CD4-positive, CD25-positive, alpha-beta regulatory T cell (primary cell): ENCODE measurements around the gene BCL2A1. TPM values are rescaled to one million over a fixed set of nuclear protein-coding genes. Genes with fewer than 3 reads are reported as not detected.
"Not testable (repeated sequence)": the region's sequence is repeated elsewhere in the genome, so short reads cannot be mapped to it uniquely, and the experiment has no call there.

Source experiments
- ATAC-seq, 2 donors: fragments of 150-1000 bp; cut with Tn5 transposase; one replicate each; pipeline ENCODE4 v1.10.0; 2021; ENCODE audit warnings: low read depth in 2 of 2, moderate number of reproducible peaks in 2 of 2, moderate library complexity in 1 of 2
- DNase-seq, 3 donors: peaks; one replicate each; pipeline versions ENCODE4 v3.0.0 to v3.0.0-alpha.2; 2012 to 2022; ENCODE audit warnings: mixed read lengths in 1 of 3
- H3K27ac ChIP-seq: one replicate; pipeline ENCODE4 v1.7.0; 2013; ENCODE audit warnings: mild to moderate bottlenecking, low read length; ENCODE audit not compliant: insufficient read depth, poor library complexity, severe bottlenecking
- H3K27me3 ChIP-seq: one replicate; pipeline ENCODE4 v1.7.0; 2013; ENCODE audit warnings: low read length; ENCODE audit not compliant: control insufficient read depth, insufficient read depth
- H3K36me3 ChIP-seq: one replicate; pipeline ENCODE4 v1.7.0; 2013; ENCODE audit warnings: mild to moderate bottlenecking, low read length, moderate library complexity; ENCODE audit not compliant: control insufficient read depth, insufficient read depth
- H3K4me1 ChIP-seq: 2 replicates; pipeline ENCODE4 v1.7.0; 2013; ENCODE audit warnings: mild to moderate bottlenecking, low read length; ENCODE audit not compliant: insufficient read depth, control insufficient read depth, poor library complexity, severe bottlenecking
- H3K4me3 ChIP-seq: one replicate; pipeline ENCODE4 v1.7.0; 2013; ENCODE audit warnings: low read depth, mild to moderate bottlenecking, low read length, moderate library complexity
- H3K9me3 ChIP-seq, 2 experiments: 1 replicate in 1 of 2; 2 replicates in 1 of 2; pipeline ENCODE4 v1.7.0; 2013; ENCODE audit warnings: low read length in 2 of 2, mild to moderate bottlenecking in 1 of 2, moderate library complexity in 1 of 2; ENCODE audit not compliant: control insufficient read depth in 2 of 2
- H3K27ac Mint-ChIP-seq, 3 donors: one replicate each; pipeline ENCODE4 v1.8.0; 2020 to 2022; ENCODE audit warnings: mild to moderate bottlenecking in 3 of 3, mixed read lengths in 3 of 3, moderate library complexity in 2 of 3
- H3K27me3 Mint-ChIP-seq: one replicate; pipeline ENCODE4 v1.8.0; 2022; ENCODE audit warnings: mild to moderate bottlenecking, mixed read lengths
- H3K36me3 Mint-ChIP-seq: one replicate; pipeline ENCODE4 v1.8.0; 2020; ENCODE audit warnings: mixed read lengths
- H3K4me1 Mint-ChIP-seq, 4 donors: one replicate each; pipeline ENCODE4 v1.8.0; 2020 to 2022; ENCODE audit warnings: mixed read lengths in 4 of 4, mild to moderate bottlenecking in 1 of 4
- H3K4me3 Mint-ChIP-seq, 4 donors: one replicate each; pipeline ENCODE4 v1.8.0; 2020 to 2022; ENCODE audit warnings: mild to moderate bottlenecking in 4 of 4, mixed read lengths in 4 of 4, moderate library complexity in 3 of 4
- H3K9me3 Mint-ChIP-seq, 7 donors: one replicate each; pipeline ENCODE4 v1.8.0; 2020 to 2022; ENCODE audit warnings: mixed read lengths in 7 of 7, mild to moderate bottlenecking in 3 of 7, moderate library complexity in 2 of 7
- polyA plus RNA-seq, 4 donors: library from polyadenylated mRNA; unstranded; fragments of 300-500 nt; fragmentation: Illumina TruSeq; gene quantifications; one replicate each; pipeline ENCODE4 v1.2.3, GENCODE V29; 2021
- total RNA-seq: library from RNA; stranded (reverse); gene quantifications from one replicate; pipeline ENCODE4 v1.2.3, GENCODE V29; 2022

The BCL2A1 gene
- total and polyA plus RNA-seq, 5 donors from 2014 or later = 12.3 to 25.4 (median 14.9) TPM

- not testable (repeated sequence) for H3K36me3 ChIP-seq, H3K4me3 Mint-ChIP-seq, H3K27ac ChIP-seq, H3K27me3 ChIP-seq, H3K9me3 Mint-ChIP-seq, DNase-seq, H3K27ac Mint-ChIP-seq, ATAC-seq, H3K4me3 ChIP-seq, H3K4me1 ChIP-seq, H3K4me1 Mint-ChIP-seq, H3K36me3 Mint-ChIP-seq, H3K9me3 ChIP-seq
- peaks cover 11% of the 10 kb centered on the region for H3K27me3 Mint-ChIP-seq
These were observed 43.2 kb upstream of the BCL2A1 start for GRCh38 chr15:80014186-80014585.

GRCh38 chr15:80012060-80012726 is 41.2 kb upstream of the BCL2A1 start:
- no peaks in the 10 kb centered on the region for H3K4me1 Mint-ChIP-seq
- no peak overlapping the region for H3K27ac ChIP-seq
- no peaks in the 10 kb centered on the region for H3K9me3 ChIP-seq
- H3K36me3 Mint-ChIP-seq = no peaks in the 10 kb centered on the region
- H3K36me3 ChIP-seq = no peaks in the 10 kb centered on the region
- no peak overlapping the region for H3K27ac Mint-ChIP-seq
- H3K27me3 ChIP-seq = no peaks in the 10 kb centered on the region
- no peaks in the 10 kb centered on the region for H3K9me3 Mint-ChIP-seq
- no peak for DNase-seq
- H3K4me1 ChIP-seq = no peaks in the 10 kb centered on the region
- no peak for ATAC-seq
- H3K27me3 Mint-ChIP-seq = peaks cover 11% of the 10 kb centered on the region
- H3K4me3 Mint-ChIP-seq = no peak overlapping the region
- no peak overlapping the region for H3K4me3 ChIP-seq

GRCh38 chr15:80011596-80011995 is 40.6 kb upstream of the BCL2A1 start:
- Histone ChIP-seq H3K36me3 (no peaks in the 10 kb centered on the region), H3K4me1 (no peaks in the 10 kb centered on the region), H3K9me3 (no peaks in the 10 kb centered on the region), H3K4me3 (no peak overlapping the region), H3K27me3 (no peaks in the 10 kb centered on the region), H3K27ac (no peak overlapping the region)
- no peak for DNase-seq
- Mint-ChIP-seq H3K36me3 (no peaks in the 10 kb centered on the region), H3K27ac (no peak overlapping the region), H3K4me1 (no peaks in the 10 kb centered on the region), H3K9me3 (no peaks in the 10 kb centered on the region), H3K27me3 (peaks cover 11% of the 10 kb centered on the region), H3K4me3 (no peak overlapping the region)
- no peak for ATAC-seq

GRCh38 chr15:80011041-80011523 is 40.1 kb upstream of the BCL2A1 start:
- not testable (repeated sequence) for H3K27ac ChIP-seq, H3K9me3 Mint-ChIP-seq, DNase-seq, H3K36me3 Mint-ChIP-seq, H3K4me1 Mint-ChIP-seq, H3K36me3 ChIP-seq, H3K9me3 ChIP-seq, H3K4me3 Mint-ChIP-seq, H3K4me1 ChIP-seq, H3K27me3 ChIP-seq, ATAC-seq, H3K4me3 ChIP-seq
- peaks cover 11% of the 10 kb centered on the region for H3K27me3 Mint-ChIP-seq
- H3K27ac Mint-ChIP-seq = peak overlapping the region in 1 of 3 donors; percentile 20

- Mint-ChIP-seq H3K9me3 (no peaks in the 10 kb centered on the region), H3K27ac (no peak overlapping the region), H3K27me3 (peaks cover 11% of the 10 kb centered on the region), H3K4me3 (no peak overlapping the region), H3K4me1 (no peaks in the 10 kb centered on the region), H3K36me3 (no peaks in the 10 kb centered on the region)
- no peaks in the 10 kb centered on the region for H3K36me3 ChIP-seq
- no peak overlapping the region for H3K27ac ChIP-seq
- DNase-seq (no peak), ATAC-seq (no peak)
- no peaks in the 10 kb centered on the region for H3K27me3 ChIP-seq
- H3K4me1 ChIP-seq = no peaks in the 10 kb centered on the region
- no peaks in the 10 kb centered on the region for H3K9me3 ChIP-seq
- H3K4me3 ChIP-seq = no peak overlapping the region
These were observed 39.2 kb upstream of the BCL2A1 start for GRCh38 chr15:80010131-80010673.

- H3K4me1 ChIP-seq = no peaks in the 10 kb centered on the region
- DNase-seq (no peak), ATAC-seq (no peak)
- peaks cover 10% of the 10 kb centered on the region for H3K27me3 Mint-ChIP-seq
- no peaks in the 10 kb centered on the region for H3K36me3 Mint-ChIP-seq
- H3K9me3 ChIP-seq = no peaks in the 10 kb centered on the region
- no peaks in the 10 kb centered on the region for H3K4me1 Mint-ChIP-seq
- no peak overlapping the region for H3K27ac ChIP-seq
- no peaks in the 10 kb centered on the region for H3K36me3 ChIP-seq
- H3K27me3 ChIP-seq = no peaks in the 10 kb centered on the region
- H3K4me3 Mint-ChIP-seq = no peak overlapping the region
- no peaks in the 10 kb centered on the region for H3K9me3 Mint-ChIP-seq
- no peak overlapping the region for H3K27ac Mint-ChIP-seq
- H3K4me3 ChIP-seq = no peak overlapping the region
These were observed 36.5 kb upstream of the BCL2A1 start for GRCh38 chr15:80007532-80007931.

- Histone ChIP-seq H3K36me3 (no peaks in the 10 kb centered on the region), H3K27ac (no peak overlapping the region), H3K4me1 (no peaks in the 10 kb centered on the region), H3K4me3 (no peak overlapping the region), H3K9me3 (no peaks in the 10 kb centered on the region), H3K27me3 (no peaks in the 10 kb centered on the region)
- no peak for DNase-seq
- no peak overlapping the region for H3K4me3 Mint-ChIP-seq
- no peak for ATAC-seq
- no peaks in the 10 kb centered on the region for H3K9me3 Mint-ChIP-seq
- no peaks in the 10 kb centered on the region for H3K36me3 Mint-ChIP-seq
- H3K27me3 Mint-ChIP-seq = peaks cover 6% of the 10 kb centered on the region
- H3K27ac Mint-ChIP-seq = no peak overlapping the region
- no peaks in the 10 kb centered on the region for H3K4me1 Mint-ChIP-seq
These were observed 36.0 kb upstream of the BCL2A1 start for GRCh38 chr15:80006946-80007345.

GRCh38 chr15:80003934-80004472 is 33.0 kb upstream of the BCL2A1 start:
- no peaks in the 10 kb centered on the region for H3K9me3 ChIP-seq
- no peak for ATAC-seq
- Mint-ChIP-seq H3K27ac (no peak overlapping the region), H3K27me3 (peaks cover 5% of the 10 kb centered on the region), H3K36me3 (no peaks in the 10 kb centered on the region), H3K4me1 (no peaks in the 10 kb centered on the region), H3K9me3 (no peaks in the 10 kb centered on the region), H3K4me3 (no peak overlapping the region)
- peak in 1 of 3 donors; percentile 6 for DNase-seq
- no peaks in the 10 kb centered on the region for H3K27me3 ChIP-seq
- H3K36me3 ChIP-seq = no peaks in the 10 kb centered on the region
- H3K4me3 ChIP-seq = no peak overlapping the region
- no peak overlapping the region for H3K27ac ChIP-seq
- H3K4me1 ChIP-seq = no peaks in the 10 kb centered on the region
